Inflammatory macrophage (primary cell): Measurements from ENCODE around the gene STAT5B.
"Not testable (repeated sequence)": the region's sequence is repeated elsewhere in the genome, so short reads cannot be mapped to it uniquely, and the experiment has no call there.

Source experiments
- DNase-seq, 2 donors: peaks; one replicate each; pipeline ENCODE4 v3.0.0-alpha.2; 2020 to 2022

STAT5B gene

GRCh38 chr17:42266918-42267766 lies 9.0 kb downstream of the STAT5B start:
- DNase-seq: peak; percentile 84 to 86

DNA sequence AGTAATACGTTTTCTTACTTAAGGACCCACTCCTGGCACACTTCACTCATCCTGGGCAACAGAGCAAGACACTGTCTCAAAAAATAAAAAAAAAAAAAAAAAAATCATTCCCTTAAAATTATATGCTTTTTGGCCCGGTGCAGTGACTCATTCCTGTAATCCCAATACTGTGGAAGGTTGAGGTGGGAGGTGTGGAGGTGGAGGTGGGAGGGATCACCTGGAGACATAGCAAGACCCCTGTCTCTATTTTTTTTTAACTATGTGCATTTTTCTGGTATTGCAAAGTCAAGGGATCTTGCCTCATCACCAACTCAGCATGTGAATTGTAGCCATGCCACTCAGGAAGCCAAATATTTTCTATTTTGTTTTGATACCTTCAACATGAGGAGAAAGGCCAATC lies 9.7 kb downstream of the STAT5B start:
- DNase-seq: no peak

DNA sequence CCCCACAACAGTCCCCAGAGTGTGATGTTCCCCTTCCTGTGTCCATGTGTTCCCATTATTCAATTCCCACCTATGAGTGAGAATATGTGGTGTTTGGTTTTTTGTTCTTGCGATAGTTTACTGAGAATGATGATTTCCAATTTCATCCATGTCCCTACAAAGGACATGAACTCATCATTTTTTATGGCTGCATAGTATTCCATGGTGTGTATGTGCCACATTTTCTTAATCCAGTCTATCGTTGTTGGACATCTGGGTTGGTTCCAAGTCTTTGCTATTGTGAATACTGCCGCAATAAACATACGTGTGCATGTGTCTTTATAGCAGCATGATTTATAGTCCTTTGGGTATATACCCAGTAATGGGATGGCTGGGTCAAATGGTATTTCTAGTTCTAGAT lies 11.8 kb downstream of the STAT5B start:
- DNase-seq: not testable (repeated sequence)

- no peak for DNase-seq
Observed at GRCh38 chr17:42260318-42260717, 15.9 kb downstream of the STAT5B start.

GRCh38 chr17:42255445-42255844 lies 20.7 kb downstream of the STAT5B start:
- DNase-seq: no peak

DNA sequence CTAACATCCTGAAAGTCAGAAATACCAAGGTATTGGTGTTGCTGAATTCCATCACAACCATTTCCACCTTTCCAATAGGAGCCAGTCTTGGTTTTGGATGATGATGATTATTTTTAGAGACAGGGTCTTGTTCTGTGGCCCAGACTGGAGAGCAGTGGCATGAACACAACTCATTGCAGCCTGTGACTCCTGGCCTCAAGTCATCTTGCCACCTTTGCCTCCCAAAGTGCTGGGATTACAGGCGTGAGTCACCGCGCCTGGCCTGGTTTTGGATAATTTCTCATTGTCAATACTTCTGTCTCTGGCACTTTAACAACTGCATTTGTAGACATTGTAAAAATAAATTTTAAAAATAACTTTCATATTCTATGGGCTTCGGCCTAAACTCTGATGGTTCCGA lies 22.6 kb downstream of the STAT5B start:
- DNase-seq: no peak

DNA sequence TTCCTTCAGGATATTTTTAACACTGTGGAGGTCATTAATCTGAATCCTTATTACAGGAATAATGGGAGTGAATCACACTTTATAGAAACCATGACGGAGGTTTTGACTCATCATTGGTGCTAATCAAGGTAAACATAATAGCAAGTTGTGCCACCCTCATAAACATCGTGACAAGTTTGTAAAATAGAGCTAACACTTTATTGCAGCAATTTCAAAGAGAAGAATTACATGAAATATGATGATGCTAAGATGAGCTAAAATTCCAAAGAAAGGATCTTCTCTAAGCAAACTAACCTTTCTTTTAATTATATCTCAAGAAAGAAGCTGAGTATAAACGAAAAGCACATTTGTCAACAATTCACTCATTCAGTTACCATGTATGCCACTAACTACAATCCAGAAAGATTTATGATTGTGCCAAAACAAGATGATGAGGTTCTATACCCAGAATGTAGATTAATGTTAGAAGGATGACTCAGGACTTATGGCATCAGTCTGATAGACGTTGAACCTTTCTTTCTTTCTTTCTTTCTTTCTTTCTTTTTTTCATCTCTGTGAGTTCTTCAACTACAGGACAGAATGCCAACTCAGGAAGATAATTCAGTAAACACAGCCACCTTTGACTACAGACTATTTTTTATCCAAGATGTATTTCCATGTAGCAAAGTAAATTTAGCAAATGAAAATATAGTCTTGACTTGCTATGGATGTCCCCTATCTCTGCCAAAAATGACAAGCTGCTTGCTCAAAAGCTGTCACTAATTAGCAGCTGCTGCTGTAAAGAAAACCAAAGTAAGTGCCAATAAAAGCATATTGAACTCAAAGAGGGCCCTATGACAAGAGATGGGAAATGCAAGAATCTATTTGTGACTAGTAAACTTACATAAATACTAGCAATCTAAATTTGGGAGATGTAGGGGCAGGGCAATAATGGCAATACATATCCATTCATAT lies 23.3 kb downstream of the STAT5B start:
- no peak for DNase-seq

DNA sequence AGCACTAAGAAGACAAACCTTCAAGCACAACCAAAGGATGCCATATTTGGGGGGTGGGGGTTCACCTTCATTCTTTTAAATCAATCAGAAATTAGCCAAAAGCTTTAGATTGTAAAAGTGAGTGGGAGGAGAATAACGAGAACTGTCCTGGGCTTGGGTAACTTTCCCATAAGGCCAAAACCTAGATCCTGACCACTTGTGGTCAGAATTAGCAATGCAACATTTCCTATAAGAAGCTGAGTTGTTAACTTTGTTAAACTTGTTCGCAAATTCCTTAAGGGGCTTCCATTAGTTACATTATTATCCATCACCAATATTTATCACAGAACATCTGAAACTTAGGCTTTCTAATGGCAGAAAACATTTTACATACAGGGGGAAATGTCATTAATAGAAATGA lies 25.1 kb downstream of the STAT5B start:
- DNase-seq: peak; percentile 70 to 75

- no peak for DNase-seq
Observed at GRCh38 chr17:42249681-42250446, 26.3 kb downstream of the STAT5B start.

- DNase-seq: peak; percentile 93 to 94
Observed at GRCh38 chr17:42248351-42249179, 27.6 kb downstream of the STAT5B start.

DNA sequence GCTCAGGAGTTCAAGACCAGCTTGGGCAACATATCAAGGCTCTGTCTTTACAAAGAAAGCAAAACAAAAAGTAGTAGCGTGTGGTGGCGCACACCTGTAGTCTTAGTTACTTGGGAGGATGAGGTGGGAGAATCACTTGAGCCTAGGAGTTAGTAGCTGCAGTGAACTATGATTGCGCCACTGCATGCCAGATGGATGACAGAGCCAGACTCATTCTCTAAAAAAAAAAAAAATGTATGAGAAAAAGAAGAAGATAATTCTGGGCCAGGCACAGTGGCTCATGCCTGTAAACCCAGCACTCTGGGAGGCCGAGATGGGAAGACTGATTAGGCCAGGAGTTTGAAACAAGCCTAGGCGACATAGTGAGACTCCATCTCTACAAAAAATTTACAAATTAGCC lies 28.5 kb downstream of the STAT5B start:
- peak; percentile 6 to 25 for DNase-seq

- no peak for DNase-seq
Observed at GRCh38 chr17:42246515-42246914, 29.7 kb downstream of the STAT5B start.

GRCh38 chr17:42245183-42245582 lies 31.0 kb downstream of the STAT5B start:
- DNase-seq: peak in 1 of 2 donors; percentile 21

GRCh38 chr17:42244116-42244515 lies 32.1 kb downstream of the STAT5B start:
- not testable (repeated sequence) for DNase-seq

- DNase-seq: no peak
Observed at GRCh38 chr17:42243493-42243982, 32.7 kb downstream of the STAT5B start.

DNA sequence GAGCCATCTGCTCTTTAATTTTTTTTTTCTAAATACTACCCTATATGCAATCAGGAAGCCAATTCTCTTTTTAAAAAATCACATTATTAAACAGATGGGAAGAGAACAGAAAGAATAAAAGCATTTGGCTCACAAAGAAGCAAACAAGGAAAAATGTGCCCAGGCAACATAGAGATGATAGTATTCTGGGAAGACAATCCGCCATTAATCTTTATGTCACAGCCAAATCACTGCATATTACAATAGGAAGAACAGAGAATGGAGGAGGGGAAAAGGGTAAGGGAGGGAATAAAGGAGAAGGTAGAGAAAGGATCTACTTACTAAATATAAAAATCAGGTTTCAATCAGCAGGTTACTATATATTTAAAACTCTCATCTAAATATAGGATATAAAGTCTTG lies 34.3 kb downstream of the STAT5B start:
- DNase-seq: no peak

GRCh38 chr17:42240863-42241262 lies 35.3 kb downstream of the STAT5B start:
- not testable (repeated sequence) for DNase-seq

DNA sequence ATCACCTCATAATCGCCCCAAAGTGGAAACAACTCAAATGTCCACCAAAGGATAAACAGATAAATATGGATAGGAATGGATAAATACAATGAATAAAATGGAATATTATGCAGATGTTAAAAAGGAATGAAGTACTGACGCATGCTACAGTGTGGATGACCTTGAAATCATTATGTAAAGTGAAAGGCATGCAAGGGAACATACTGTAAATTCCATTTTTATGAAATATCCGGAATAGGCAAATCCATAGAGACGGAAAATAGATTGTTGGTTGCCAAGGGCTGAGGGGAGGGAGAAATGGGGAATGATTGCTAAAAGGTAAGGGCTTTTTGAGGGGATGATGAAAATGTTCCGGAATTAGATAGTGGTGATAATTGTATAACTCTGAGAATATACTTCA lies 36.0 kb downstream of the STAT5B start:
- no peak for DNase-seq

GRCh38 chr17:42239576-42239975 lies 36.6 kb downstream of the STAT5B start:
- DNase-seq: not testable (repeated sequence)

- DNase-seq: no peak
Observed at GRCh38 chr17:42236760-42237159, 39.4 kb downstream of the STAT5B start.

DNA sequence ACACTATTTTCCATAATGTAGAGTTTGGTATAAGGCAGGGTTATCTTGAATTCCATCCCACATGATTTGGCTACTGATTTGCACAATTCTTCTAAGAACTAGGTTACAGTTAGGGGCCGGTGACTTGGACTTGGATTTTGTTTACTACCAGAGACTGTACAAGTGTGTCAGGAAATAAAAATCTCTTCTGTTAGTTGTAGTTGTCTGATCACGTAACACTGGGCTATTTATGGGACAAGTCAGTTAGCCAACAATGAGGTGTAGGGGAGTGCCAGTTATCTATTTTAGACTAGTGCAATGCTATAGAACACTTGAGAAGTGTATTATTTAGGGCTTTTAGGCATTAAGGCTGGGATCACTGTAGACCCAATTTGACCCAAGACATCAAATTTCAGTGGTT lies 42.2 kb downstream of the STAT5B start:
- DNase-seq: no peak

GRCh38 chr17:42233156-42233555 lies 43.0 kb downstream of the STAT5B start:
- no peak for DNase-seq
